Keratinocyte (primary cell): ENCODE measurements around the gene LAMC3.

ENCODE experiments used
- EZH2 ChIP-seq: IDR thresholded peaks from one replicate; pipeline ENCODE4 v1.6.1; 2012; ENCODE audit warnings: inconsistent platforms, mild to moderate bottlenecking, low read length, moderate library complexity
- TF ChIP-seq, protein P1 (sequence below), 3 experiments: IDR thresholded peaks in 1 of 3; conservative IDR thresholded peaks in 1 of 3; optimal IDR thresholded peaks in 1 of 3; 2 replicates in 2 of 3; 3 replicates in 1 of 3; pipeline versions ENCODE3 to v1.5.1; 2011; ENCODE audit warnings: low read length in 3 of 3, mild to moderate bottlenecking in 3 of 3, moderate library complexity in 2 of 3, control low read depth in 1 of 3, inconsistent platforms in 1 of 3; ENCODE audit not compliant: insufficient read depth in 2 of 3; ENCODE audit errors: extremely low read depth in 1 of 3

DNA sequence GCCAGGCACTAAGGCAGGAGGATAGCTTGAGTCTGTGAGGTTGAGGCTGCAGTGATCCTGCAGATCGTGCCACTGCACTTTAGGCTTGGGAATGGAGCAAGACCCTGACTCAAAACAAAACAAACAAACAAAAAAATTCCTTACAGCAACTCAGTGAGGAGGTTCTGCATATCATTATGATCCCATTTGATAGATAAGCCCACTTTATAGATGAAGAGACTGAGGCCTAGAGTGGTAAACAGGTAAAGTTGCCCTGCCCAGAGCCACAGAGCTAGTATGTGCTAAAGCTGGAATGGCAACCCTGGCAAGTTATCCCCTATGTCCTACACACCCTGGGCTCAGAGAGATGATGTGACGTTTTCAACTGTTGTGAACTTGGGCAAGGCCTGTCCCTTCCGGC, 94.6 kb downstream of the LAMC3 start:
- TF ChIP-seq, protein P1, sequence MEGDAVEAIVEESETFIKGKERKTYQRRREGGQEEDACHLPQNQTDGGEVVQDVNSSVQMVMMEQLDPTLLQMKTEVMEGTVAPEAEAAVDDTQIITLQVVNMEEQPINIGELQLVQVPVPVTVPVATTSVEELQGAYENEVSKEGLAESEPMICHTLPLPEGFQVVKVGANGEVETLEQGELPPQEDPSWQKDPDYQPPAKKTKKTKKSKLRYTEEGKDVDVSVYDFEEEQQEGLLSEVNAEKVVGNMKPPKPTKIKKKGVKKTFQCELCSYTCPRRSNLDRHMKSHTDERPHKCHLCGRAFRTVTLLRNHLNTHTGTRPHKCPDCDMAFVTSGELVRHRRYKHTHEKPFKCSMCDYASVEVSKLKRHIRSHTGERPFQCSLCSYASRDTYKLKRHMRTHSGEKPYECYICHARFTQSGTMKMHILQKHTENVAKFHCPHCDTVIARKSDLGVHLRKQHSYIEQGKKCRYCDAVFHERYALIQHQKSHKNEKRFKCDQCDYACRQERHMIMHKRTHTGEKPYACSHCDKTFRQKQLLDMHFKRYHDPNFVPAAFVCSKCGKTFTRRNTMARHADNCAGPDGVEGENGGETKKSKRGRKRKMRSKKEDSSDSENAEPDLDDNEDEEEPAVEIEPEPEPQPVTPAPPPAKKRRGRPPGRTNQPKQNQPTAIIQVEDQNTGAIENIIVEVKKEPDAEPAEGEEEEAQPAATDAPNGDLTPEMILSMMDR (optimal IDR thresholded peaks at IDR 0.05 in 1 of 3, IDR thresholded peaks at IDR 0.05 in 1 of 3, conservative IDR thresholded peaks at IDR 0.05 in 1 of 3; ENCODE audit: extremely low read depth in 1 of 3, insufficient read depth in 2 of 3, low read length in 3 of 3), result no peak
- TF ChIP-seq EZH2, result no peak
